Fibroblast of mammary gland (primary cell): ENCODE measurements around the gene EHMT1.

ENCODE experiments used
- DNase-seq: peaks from one replicate; pipeline ENCODE4 v3.0.0-alpha.2; 2010; ENCODE audit warnings: low read depth
- H3K4me3 ChIP-seq: 2 replicates; pipeline ENCODE4 v1.5.1; 2011; ENCODE audit warnings: low read depth, mild to moderate bottlenecking, low read length, moderate library complexity; ENCODE audit not compliant: control insufficient read depth
- CTCF ChIP-seq: conservative IDR thresholded peaks from 2 replicates; pipeline ENCODE4 v1.5.1; 2011; ENCODE audit warnings: low read depth, low read length, inconsistent platforms; ENCODE audit not compliant: control insufficient read depth, insufficient read depth

The EHMT1 gene

GRCh38 chr9:137787786-137788505, 169.1 kb downstream of the EHMT1 start:
- TF ChIP-seq CTCF: no peak
- DNase-seq: no peak
- no peak overlapping the region for H3K4me3 ChIP-seq

- H3K4me3 ChIP-seq: no peak overlapping the region
- no peak for TF ChIP-seq CTCF
- DNase-seq: no peak
Measured at GRCh38 chr9:137788561-137789294, 169.9 kb downstream of the EHMT1 start.

GRCh38 chr9:137789295-137789895, 170.6 kb downstream of the EHMT1 start:
- TF ChIP-seq CTCF: no peak
- no peak for DNase-seq

DNA sequence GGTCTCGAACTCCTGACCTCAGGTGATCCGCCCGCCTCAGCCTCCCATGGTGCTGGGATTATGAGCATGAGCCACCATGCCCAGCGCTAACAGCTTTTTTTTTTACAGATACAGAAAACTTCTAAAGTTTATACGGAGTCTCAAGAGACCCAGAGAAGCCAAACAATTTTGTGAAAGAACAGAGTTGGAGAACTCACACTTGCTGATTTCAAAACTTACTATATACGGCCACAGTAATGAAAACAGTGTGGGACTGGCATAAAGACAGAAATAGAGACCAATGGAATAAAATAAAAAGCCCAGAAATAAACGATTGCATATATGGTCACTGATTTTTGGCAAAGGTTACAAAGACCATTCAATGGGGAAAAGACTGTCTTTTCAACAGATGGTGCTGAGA, 173.1 kb downstream of the EHMT1 start:
- DNase-seq: no peak
- H3K4me3 ChIP-seq: no peak overlapping the region
- TF ChIP-seq CTCF: no peak

More at GRCh38 chr9:137789295-137789895, 170.6 kb downstream of the EHMT1 start:
- no peak overlapping the region for H3K4me3 ChIP-seq

GRCh38 chr9:137793196-137793841, 174.5 kb downstream of the EHMT1 start:
- TF ChIP-seq CTCF: no peak

GRCh38 chr9:137795156-137795666, 176.4 kb downstream of the EHMT1 start:
- no peak for DNase-seq
- no peak for TF ChIP-seq CTCF
- no peak overlapping the region for H3K4me3 ChIP-seq

More at GRCh38 chr9:137793196-137793841, 174.5 kb downstream of the EHMT1 start:
- DNase-seq: no peak
- H3K4me3 ChIP-seq: no peak overlapping the region
